ENCODE data around the gene CYBB.

DNA sequence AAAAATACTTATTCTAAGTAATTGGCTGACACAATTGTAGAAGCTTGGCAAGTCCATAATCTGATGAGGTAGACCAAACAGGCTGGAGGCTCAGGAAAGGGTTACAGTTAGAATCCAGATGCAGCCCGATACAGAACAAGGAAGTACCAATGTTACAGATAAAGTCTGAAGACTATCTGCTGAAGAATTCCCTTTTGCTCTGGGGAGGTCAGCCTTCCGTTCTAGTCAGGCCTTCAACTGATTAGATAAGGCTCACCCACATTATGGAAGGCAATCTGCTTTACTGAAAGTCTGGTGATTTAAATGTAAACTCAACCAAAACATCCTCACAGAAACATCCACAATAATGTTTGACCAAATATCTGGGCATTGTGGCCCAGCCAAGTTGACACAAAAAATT is 74.9 kb downstream of the CYBB start:
- TF ChIP-seq POLR2AphosphoS5 (IDR thresholded peaks at IDR 0.05; ENCODE audit: low read depth, low read length) (no peak), TAF1 (IDR thresholded peaks at IDR 0.05; ENCODE audit: borderline replicate concordance, low read depth, low read length) (no peak)
